22Rv1 (cell line): ENCODE data around the gene DENND2C.

Experiments used
- H3K27ac ChIP-seq: fragments of 450-650 bp; 2 replicates; pipeline ENCODE4 v1.5.1; 2017
- CTCF ChIP-seq: fragments of 450-650 bp; IDR thresholded peaks from 2 replicates; pipeline ENCODE4 v1.5.1; 2017; ENCODE audit warnings: mild to moderate bottlenecking
- ZFX ChIP-seq: fragments of 450-650 bp; IDR thresholded peaks from 2 replicates; pipeline ENCODE4 v1.6.1; 2017; ENCODE audit warnings: antibody characterized with exemption, borderline replicate concordance

The DENND2C gene

DNA sequence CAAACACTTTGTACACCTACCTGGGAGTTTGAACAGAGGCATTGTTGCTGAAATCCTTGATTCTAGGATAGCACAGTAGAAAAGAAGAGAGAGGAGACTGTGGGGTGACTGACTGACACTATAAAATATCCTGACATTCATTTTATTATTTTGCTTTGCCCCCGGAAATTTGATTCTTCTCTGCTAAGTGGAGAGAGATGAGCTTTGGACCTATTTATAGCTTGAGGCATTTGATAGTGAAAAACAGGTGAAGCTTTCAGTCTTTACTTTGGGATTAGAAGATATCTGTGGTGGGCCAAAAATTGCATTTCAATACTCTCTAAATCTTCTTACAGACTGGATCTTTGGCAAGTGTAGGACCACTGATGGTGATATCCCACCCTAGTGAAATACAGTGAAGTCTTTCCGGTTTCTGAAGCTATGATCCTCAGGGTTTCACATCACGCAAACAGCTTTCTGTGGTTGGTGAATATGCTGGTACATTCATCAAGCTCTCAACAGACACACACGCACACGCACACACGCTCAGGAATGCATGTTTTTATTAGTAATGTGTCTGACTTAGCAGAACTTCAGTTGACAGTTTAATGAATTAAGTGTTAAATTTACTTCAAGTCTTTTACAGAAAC, 25.7 kb upstream of the DENND2C start, which contains the start of gene AMPD1:
AMPD1 (minus strand) TSS at position 117 of the 629 bp plus-strand sequence; CDS start at position 42, 75 bp downstream.
- no peak within 1 kb of the TSS for H3K27ac ChIP-seq
- TF ChIP-seq CTCF = no peak
- no peak for TF ChIP-seq ZFX

DNA sequence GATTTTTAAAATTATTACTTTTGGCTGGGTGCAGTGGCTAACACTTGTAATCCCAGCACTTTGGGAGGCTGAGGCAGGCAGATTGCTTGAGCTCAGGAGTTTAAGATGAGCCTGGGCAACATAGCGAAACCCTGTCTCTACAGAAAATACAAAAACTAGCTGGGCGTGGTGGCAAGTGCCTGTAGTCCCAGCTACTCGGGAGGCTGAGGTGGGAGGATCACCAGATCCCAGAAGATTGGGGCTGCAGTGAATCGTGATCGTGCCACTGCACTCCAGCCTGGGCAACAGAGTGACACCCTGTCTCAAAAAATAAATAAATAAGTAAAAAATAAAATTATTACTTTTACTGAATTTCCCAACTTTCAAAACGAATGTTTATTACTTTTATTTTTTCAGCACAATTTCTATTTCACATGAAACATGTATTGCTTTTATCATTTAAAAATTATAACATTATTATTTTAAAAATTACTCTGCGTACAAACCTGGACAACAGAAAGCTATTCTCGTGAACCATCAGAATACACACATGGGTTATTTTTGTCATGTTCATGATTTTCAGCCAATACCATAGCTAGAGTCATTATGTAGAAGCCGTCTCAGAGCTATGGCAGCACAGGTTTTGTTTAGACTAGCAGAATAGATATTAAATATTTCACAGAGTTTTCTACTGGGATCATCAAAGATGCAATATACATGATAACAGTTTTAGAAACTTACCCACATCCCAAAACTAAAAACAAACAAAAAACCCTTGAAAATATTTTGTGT, 24.9 kb upstream of the DENND2C start:
- TF ChIP-seq ZFX (no peak), CTCF (no peak)
- H3K27ac ChIP-seq = no peak overlapping the region

- TF ChIP-seq ZFX (no peak), CTCF (no peak)
- H3K27ac ChIP-seq = no peak overlapping the region
Observed at GRCh38 chr1:114692947-114693346, 23.1 kb upstream of the DENND2C start.

DNA sequence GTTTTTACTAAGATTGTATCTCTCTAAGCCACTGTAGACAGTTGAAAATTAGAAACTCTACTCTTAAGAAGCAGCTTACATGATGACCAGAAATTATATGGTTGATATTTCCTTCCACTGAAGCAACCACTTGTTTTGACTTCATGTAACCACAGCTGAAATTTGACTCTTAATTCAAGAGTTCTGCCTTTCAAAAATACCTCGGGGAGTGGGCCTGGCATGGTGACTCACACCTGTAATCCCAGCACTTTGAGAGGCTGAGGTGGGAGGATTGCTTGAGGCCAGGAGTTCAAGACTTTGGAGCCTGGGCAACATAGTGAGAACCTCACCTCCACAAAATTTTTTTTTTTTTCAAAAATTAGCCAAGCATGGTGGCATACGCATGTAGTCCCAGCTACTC, 21.2 kb upstream of the DENND2C start:
- H3K27ac ChIP-seq = no peak overlapping the region
- TF ChIP-seq CTCF (no peak), ZFX (no peak)

GRCh38 chr1:114690148-114690547, 20.3 kb upstream of the DENND2C start:
- no peak overlapping the region for H3K27ac ChIP-seq

DNA sequence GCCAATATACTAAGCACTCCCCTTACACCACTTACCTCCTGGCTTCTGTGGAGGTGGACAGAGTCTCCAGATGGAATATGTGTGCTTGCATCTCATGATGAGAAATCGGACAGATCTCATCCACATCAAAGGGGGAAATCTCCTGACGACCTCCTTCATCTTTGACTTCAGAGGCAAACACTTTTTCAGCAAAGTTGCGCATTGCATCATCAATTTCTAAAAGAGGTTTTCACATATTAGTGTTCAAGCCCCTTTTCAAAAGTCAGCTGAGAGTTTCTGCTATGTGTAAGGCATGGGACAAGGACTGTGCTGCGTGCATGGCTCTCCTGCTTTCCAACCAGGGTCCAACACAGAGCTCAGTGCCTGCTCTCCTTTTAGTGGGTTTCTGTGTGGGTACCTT, 18.7 kb upstream of the DENND2C start:
- TF ChIP-seq CTCF = no peak
- TF ChIP-seq ZFX = no peak
- no peak overlapping the region for H3K27ac ChIP-seq

More at GRCh38 chr1:114690148-114690547, 20.3 kb upstream of the DENND2C start:
- TF ChIP-seq CTCF (no peak), ZFX (no peak)

- TF ChIP-seq ZFX = no peak
- TF ChIP-seq CTCF = no peak
- no peak overlapping the region for H3K27ac ChIP-seq
Observed at GRCh38 chr1:114685851-114686250, 16.0 kb upstream of the DENND2C start.
